Activated gamma-delta T cell treated with Interleukin-2 at 50 U/mL for 16 hours (primary cell): ENCODE results near the gene COQ4.

Experiments
- DNase-seq: peaks from one replicate; pipeline ENCODE4 v3.0.0-alpha.2; 2020

The COQ4 gene

GRCh38 chr9:128383007-128383753, 60.5 kb downstream of the COQ4 start:
- DNase-seq, result no peak
